K562 (cell line): ENCODE data around the gene ABCC10. TPM values are rescaled to one million over a fixed set of nuclear protein-coding genes. Genes with fewer than 3 reads are reported as not detected.

Source experiments
- ATAC-seq: fragments of 200-7000 bp; cut with Tn5 transposase; 3 replicates; pipeline ENCODE4 v1.9.1; 2020; ENCODE audit warnings: moderate library complexity
- BruUV-seq: library from RNA; stranded (reverse); fragments of 400-500 nt; replicated peaks from 2 replicates; lab custom pipeline; 2021; lab: Mats Ljungman, UMichigan
- CTCF ChIA-PET: fragments of 300-600 bp; formaldehyde crosslinking; extraction: SDS; loops from one replicate; lab custom pipeline; 2021; ENCODE audit warnings: low intra/inter-chr PET ratio; lab: Yijun Ruan, JAX
- POLR2A ChIA-PET: fragments of 300-600, 350-650 bp; sonication (Branson Sonifier 250); formaldehyde crosslinking; extraction: SDS; loops from one replicate; lab custom pipeline; 2021; ENCODE audit warnings: antibody characterized with exemption, inconsistent platforms; lab: Yijun Ruan, JAX
- DNase-seq, 4 experiments: peaks; one replicate each; pipeline versions ENCODE4 v3.0.0 to v3.0.0-alpha.2; 2011 to 2018; ENCODE audit warnings: low spot score in 3 of 4, mixed read lengths in 3 of 4; ENCODE audit errors: extremely low read depth in 1 of 4
- FAIRE-seq: peaks from 2 replicates; lab custom pipeline; 2011; peaks lifted over from hg19 to GRCh38; lab: Jason Lieb, UNC
- H2AFZ ChIP-seq: 2 replicates; pipeline ENCODE4 v1.6.0; 2011; ENCODE audit warnings: low read depth, low read length, control low read depth, inconsistent platforms
- H3K27ac ChIP-seq: fragments of 200-600 bp; 3 replicates; pipeline ENCODE4 v1.8.0; 2011; ENCODE audit warnings: low read depth, mild to moderate bottlenecking, control low read depth, inconsistent platforms, low read length, moderate library complexity, mixed read lengths; ENCODE audit errors: extremely low read depth
- H3K27me3 ChIP-seq, 2 experiments: fragments of 300-600 bp in 1 of 2; 2 replicates in 1 of 2; 3 replicates in 1 of 2; pipeline versions ENCODE4 v1.6.0 to v1.8.0; 2011; ENCODE audit warnings: inconsistent platforms in 2 of 2, low read length in 2 of 2, mild to moderate bottlenecking in 1 of 2, mixed read lengths in 1 of 2, moderate library complexity in 1 of 2; ENCODE audit not compliant: control insufficient read depth in 2 of 2, insufficient read depth in 2 of 2
- H3K36me3 ChIP-seq: fragments of 300-600 bp; 3 replicates; pipeline ENCODE4 v1.8.0; 2011; ENCODE audit warnings: mild to moderate bottlenecking, low read length, inconsistent platforms; ENCODE audit not compliant: control insufficient read depth, insufficient read depth
- H3K4me1 ChIP-seq, 2 experiments: fragments of 200-600 bp in 1 of 2; replicated peaks in 1 of 2; 2 replicates in 1 of 2; 3 replicates in 1 of 2; pipeline versions ENCODE4 v1.5.1 to v1.8.0; 2011; ENCODE audit warnings: inconsistent platforms in 2 of 2, low read length in 2 of 2, mild to moderate bottlenecking in 1 of 2, mixed read lengths in 1 of 2, moderate library complexity in 1 of 2; ENCODE audit not compliant: control insufficient read depth in 2 of 2, insufficient read depth in 2 of 2
- H3K4me2 ChIP-seq: 2 replicates; pipeline ENCODE4 v1.6.1; 2011; ENCODE audit warnings: low read length, control low read depth, inconsistent platforms, mixed read lengths; ENCODE audit not compliant: insufficient read depth
- H3K4me3 ChIP-seq: fragments of 200-600 bp; sonication (generic), shearing (Covaris generic); 2 replicates; pipeline ENCODE4 v1.5.1; 2016; ENCODE audit warnings: control low read depth, inconsistent platforms
- H3K79me2 ChIP-seq: fragments of 200-600 bp; 3 replicates; pipeline ENCODE4 v1.8.0; 2011; ENCODE audit warnings: low read length, inconsistent platforms; ENCODE audit not compliant: control insufficient read depth, insufficient read depth
- H3K9ac ChIP-seq, 2 experiments: 2 replicates each; pipeline versions ENCODE4 v1.6.0 to v1.6.1; 2011; ENCODE audit warnings: low read depth in 2 of 2, low read length in 2 of 2, control low read depth in 1 of 2, inconsistent platforms in 1 of 2, mild to moderate bottlenecking in 1 of 2, mixed read lengths in 1 of 2; ENCODE audit not compliant: insufficient read depth in 1 of 2
- H3K9me1 ChIP-seq: one replicate; pipeline ENCODE4 v1.6.0; 2011; ENCODE audit warnings: inconsistent platforms, mild to moderate bottlenecking, low read length, moderate library complexity; ENCODE audit not compliant: control insufficient read depth, insufficient read depth
- H3K9me3 ChIP-seq: replicated peaks from 2 replicates; pipeline ENCODE4 v1.5.1; 2011; ENCODE audit warnings: low read depth, low read length, inconsistent platforms; ENCODE audit not compliant: control insufficient read depth, insufficient read depth
- H4K20me1 ChIP-seq: replicated peaks from 2 replicates; pipeline ENCODE4 v1.6.1; 2011; ENCODE audit warnings: low read length, inconsistent platforms, mixed read lengths; ENCODE audit not compliant: control insufficient read depth, insufficient read depth
- NR2C2 ChIP-seq, 2 experiments: fragments of 200-800 bp in 1 of 2; sonication (Bioruptor generic) in 1 of 2; sonication (generic) in 1 of 2; formaldehyde crosslinking in 1 of 2; IDR thresholded peaks; 2 replicates each; pipeline versions ENCODE4 v1.6.1 to v1.8.0; 2016 to 2022; ENCODE audit warnings: mild to moderate bottlenecking in 1 of 2, missing compliant biosample characterization in 1 of 2, missing genetic modification characterization in 1 of 2, missing genetic modification reagents in 1 of 2
- ZNF165 ChIP-seq: fragments of 250-450 bp; sonication (Bioruptor Pico); IDR thresholded peaks from 2 replicates; pipeline ENCODE4 v1.4.0; 2020; ENCODE audit warnings: borderline replicate concordance
- WGBS: fragments of 100-300 bp; shearing (Covaris generic); methylation state at CpG from one replicate; pipeline ENCODE4 v1.1.6; 2016; ENCODE audit warnings: low coverage, mixed read lengths; ENCODE audit not compliant: insufficient coverage; ENCODE audit errors: missing lambda C conversion rate; 5-methylcytosine and 5-hydroxymethylcytosine counted together
- in situ Hi-C: fragments of 300-500 bp; cut with MboI; formaldehyde crosslinking; loops from 4 replicates; pipeline ENCODE4 v1.15.0; 2018; ENCODE audit warnings: inconsistent platforms, mixed read lengths
- intact Hi-C: fragments of 100-400 bp; cut with micrococcal nuclease; formaldehyde crosslinking; loops from 2 replicates; pipeline ENCODE4 v1.14.2; 2022
- polyA plus RNA-seq, 8 experiments: library from polyadenylated mRNA; depleted of rRNA in 4 of 8; stranded (reverse) in 5 of 8; unstranded in 3 of 8; fragments of >200 nt; fragmentation: Nextera tagmentation in 2 of 8; fragmentation: Illumina TruSeq in 1 of 8; extraction: Ambion mirVana in 2 of 8; extraction: Trizol in 1 of 8; gene quantifications; 2 replicates each; pipeline versions ENCODE4 v1.2.1 to v1.2.3, GENCODE V29; 2011 to 2014; ENCODE audit warnings: inconsistent platforms in 1 of 8, missing spikeins in 1 of 8
- total RNA-seq, 7 experiments: library from RNA; depleted of rRNA in 6 of 7; stranded (reverse); fragments of >200 nt in 6 of 7; fragmentation: Illumina TruSeq in 2 of 7; extraction: Trizol in 2 of 7; gene quantifications; 2 replicates each; pipeline versions ENCODE4 v1.2.1 to v1.2.3, GENCODE V29; 2011 to 2021; ENCODE audit warnings: low replicate concordance in 1 of 7

The ABCC10 gene
- total and polyA plus RNA-seq, 9 of the 15 experiments (the other 6 are each of a cell fraction or from before 2014, with no cell fraction given) = 2.4 to 29.1 (median 13.7) TPM

DNA sequence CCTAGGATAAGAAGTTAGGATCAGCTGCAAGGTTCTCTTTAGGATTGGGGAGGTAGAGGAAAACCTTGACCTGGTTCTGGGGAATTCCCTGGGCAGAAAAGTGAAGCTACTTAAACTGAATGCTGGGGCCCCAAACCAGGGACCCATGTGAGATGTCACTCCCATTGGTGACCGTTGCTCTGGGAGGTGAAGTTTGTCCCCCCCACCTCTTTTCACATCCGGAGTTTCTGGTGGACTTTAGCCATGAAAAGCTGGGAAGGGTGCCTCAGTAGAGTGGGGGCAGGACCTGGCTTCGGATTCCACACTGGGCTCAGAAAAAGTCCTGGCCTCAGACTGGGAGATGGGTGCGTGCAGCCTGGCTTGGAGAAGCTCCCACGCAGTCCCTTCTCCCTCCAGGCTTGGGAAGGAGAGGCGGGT, 63.2 kb downstream of the ABCC10 start:
- intact Hi-C loops = no loop called here
- Histone ChIP-seq H3K79me2 (0 out of 3 replicates have a peak, but pooled peaks cover 3% of the 10 kb centered on the region), H3K4me2 (no peak overlapping the region), H3K27ac (no peak overlapping the region), H3K27me3 (no peaks in the 10 kb centered on the region), H3K36me3 (peaks cover 2% of the 10 kb centered on the region; the same call in 1 of the 3 replicates), H2AFZ (no peak overlapping the region), H3K4me3 (no peak overlapping the region), H4K20me1 (peaks cover 24% of the 10 kb centered on the region), H3K9me1 (no peaks in the 10 kb centered on the region), H3K9me3 (no peaks in the 10 kb centered on the region), H3K4me1 (peaks cover 16 to 27% of the 10 kb centered on the region in 2 experiments), H3K9ac (no peak overlapping the region)
- no peak for TF ChIP-seq ZNF165 (CRISPR knock-in tag)
- no peak for TF ChIP-seq NR2C2 (CRISPR knock-in tag; IDR thresholded peaks at IDR 0.05)
- TF ChIP-seq NR2C2 (tag; IDR thresholded peaks at IDR 0.05) = no peak
- no peak for ATAC-seq
- POLR2A ChIA-PET = interaction anchor here (0.6 to 8.5 kb wide), 4 partner anchors 12 to 502 kb away, joined by 3 to 54 read pairs (median 14); partner anchors contain the start of genes LRRC73 and TJAP1
- no peak for FAIRE-seq
- CTCF ChIA-PET = no interaction called here
- no TSS peak for BruUV-seq
- 64% methylated on average over 6 of the region's 6 CpGs for WGBS
- in situ Hi-C loops = loop anchor here (5.0 kb wide), 1 partner anchor 228 kb away; no protein-coding TSS in a partner anchor
- no peak for DNase-seq
